ENCODE measurements around the gene PRCC.

DNA sequence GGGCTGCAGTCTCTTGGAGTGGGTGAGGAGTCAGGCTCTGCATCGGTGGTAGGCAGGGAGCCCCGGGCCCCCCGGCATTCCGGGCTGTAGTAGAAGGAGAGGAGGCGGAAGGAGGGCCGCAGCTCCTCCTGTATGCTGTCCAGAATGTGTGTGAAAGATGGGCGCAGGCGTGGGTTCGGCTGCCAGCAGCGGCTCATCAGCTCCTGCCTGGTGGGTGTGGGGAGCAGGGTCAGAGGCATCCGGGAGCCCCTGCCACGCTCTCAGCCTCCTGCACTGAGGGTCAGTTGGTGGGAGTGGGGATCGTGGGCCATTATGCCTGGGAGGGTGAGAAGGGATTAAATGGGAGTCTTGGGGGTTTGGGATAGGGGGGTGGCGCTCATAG is 73.6 kb downstream of the PRCC start:
- no peak for TF ChIP-seq POLR2A (IDR thresholded peaks at IDR 0.05; ENCODE audit: low read depth, low read length)
- TF ChIP-seq POLR2AphosphoS5 (IDR thresholded peaks at IDR 0.05; ENCODE audit: low read depth, low read length), result no peak
- TF ChIP-seq TAF1 (IDR thresholded peaks at IDR 0.05; ENCODE audit: low read depth, low read length), result no peak
